Glomerular visceral epithelial cell (primary cell): Measurements from ENCODE around the gene RREB1.

Experiments
- DNase-seq: peaks from one replicate; pipeline ENCODE4 v3.0.0-alpha.2; 2016; ENCODE audit errors: extremely low spot score

RREB1 gene

GRCh38 chr6:7194657-7195056, 86.9 kb downstream of the RREB1 start:
- DNase-seq, result no peak

GRCh38 chr6:7195339-7196018, 87.7 kb downstream of the RREB1 start:
- DNase-seq, result no peak

- DNase-seq, result no peak
Measured at GRCh38 chr6:7196019-7196402, 88.2 kb downstream of the RREB1 start.

GRCh38 chr6:7196685-7197283, 89.0 kb downstream of the RREB1 start:
- no peak for DNase-seq

- DNase-seq, result no peak
Measured at GRCh38 chr6:7197747-7198146, 90.0 kb downstream of the RREB1 start.

GRCh38 chr6:7198833-7199800, 91.4 kb downstream of the RREB1 start:
- no peak for DNase-seq

GRCh38 chr6:7200598-7201443, 93.1 kb downstream of the RREB1 start:
- no peak for DNase-seq

GRCh38 chr6:7201444-7201731, 93.6 kb downstream of the RREB1 start:
- no peak for DNase-seq

- no peak for DNase-seq
Measured at GRCh38 chr6:7201732-7202541, 94.2 kb downstream of the RREB1 start.

- DNase-seq, result no peak
Measured at GRCh38 chr6:7202950-7203349, 95.2 kb downstream of the RREB1 start.

- DNase-seq, result peak; percentile 64
Measured at GRCh38 chr6:7203939-7204338, 96.2 kb downstream of the RREB1 start.

GRCh38 chr6:7204726-7205125, 97.0 kb downstream of the RREB1 start:
- peak; percentile 75 for DNase-seq

GRCh38 chr6:7207720-7208119, 100.0 kb downstream of the RREB1 start:
- DNase-seq, result no peak

- DNase-seq, result no peak
Measured at GRCh38 chr6:7213416-7213815, 105.7 kb downstream of the RREB1 start.

- DNase-seq, result no peak
Measured at GRCh38 chr6:7214468-7214867, 106.7 kb downstream of the RREB1 start.

GRCh38 chr6:7215131-7215530, 107.4 kb downstream of the RREB1 start:
- peak; percentile 27 for DNase-seq

- DNase-seq, result peak; percentile 22
Measured at GRCh38 chr6:7215798-7216231, 108.1 kb downstream of the RREB1 start.

- peak; percentile 19 for DNase-seq
Measured at GRCh38 chr6:7216941-7217621, 109.3 kb downstream of the RREB1 start.

- DNase-seq, result no peak
Measured at GRCh38 chr6:7218406-7218988, 110.7 kb downstream of the RREB1 start.

GRCh38 chr6:7219310-7219709, 111.5 kb downstream of the RREB1 start:
- peak; percentile 36 for DNase-seq
